GM12878 (cell line): ENCODE results near the gene SETD6. TPM values are rescaled to one million over a fixed set of nuclear protein-coding genes. Genes with fewer than 3 reads are reported as not detected.

ENCODE experiments used
- BACH1 ChIP-seq: fragments of 450-650 bp; IDR thresholded peaks from 2 replicates; pipeline ENCODE4 v1.6.1; 2017; ENCODE audit warnings: mild to moderate bottlenecking, borderline replicate concordance
- CEBPB ChIP-seq, 2 experiments: fragments of 150-350 bp in 1 of 2; IDR thresholded peaks; 2 replicates each; pipeline ENCODE4 v1.6.1; 2012 to 2014; ENCODE audit warnings: low read depth in 2 of 2, low read length in 2 of 2, borderline replicate concordance in 1 of 2, inconsistent platforms in 1 of 2
- CHD2 ChIP-seq: IDR thresholded peaks from 2 replicates; pipeline ENCODE4 v1.6.1; 2011; ENCODE audit warnings: low read depth, low read length, improper control_type of control experiment, borderline replicate concordance
- CREB1 ChIP-seq: IDR thresholded peaks from 2 replicates; pipeline ENCODE4 v1.6.1; 2012; ENCODE audit warnings: low read depth, mild to moderate bottlenecking, inconsistent platforms
- HDAC2 ChIP-seq: fragments of 200-600 bp; sonication (generic); IDR thresholded peaks from 2 replicates; pipeline ENCODE4 v1.6.1; 2017
- IRF4 ChIP-seq: IDR thresholded peaks from 2 replicates; pipeline ENCODE4 v1.6.1; 2011; ENCODE audit warnings: low read depth, low read length
- KAT2A ChIP-seq: conservative IDR thresholded peaks from 2 replicates; pipeline ENCODE4 v1.6.1; 2011; ENCODE audit warnings: low read depth, low read length; ENCODE audit not compliant: control insufficient read depth
- NR2C1 ChIP-seq: fragments of 450-650 bp; IDR thresholded peaks from 2 replicates; pipeline ENCODE4 v1.6.1; 2017; ENCODE audit warnings: antibody characterized with exemption, mild to moderate bottlenecking, moderate library complexity
- NRF1 ChIP-seq: conservative IDR thresholded peaks from 2 replicates; pipeline ENCODE4 v1.6.1; 2011; ENCODE audit warnings: mild to moderate bottlenecking, low read depth, low read length, improper control_type of control experiment
- RAD51 ChIP-seq: fragments of 450-650 bp; IDR thresholded peaks from 2 replicates; pipeline ENCODE4 v1.6.1; 2016; ENCODE audit warnings: moderate library complexity, mild to moderate bottlenecking, inconsistent platforms
- RB1 ChIP-seq: fragments of 450-650 bp; formaldehyde crosslinking; IDR thresholded peaks from 2 replicates; pipeline ENCODE4 v1.6.1; 2017; ENCODE audit warnings: mild to moderate bottlenecking, borderline replicate concordance
- SRF ChIP-seq, 2 experiments: IDR thresholded peaks; 2 replicates each; pipeline ENCODE4 v1.6.1; 2011; ENCODE audit warnings: low read depth in 2 of 2, low read length in 2 of 2, mild to moderate bottlenecking in 1 of 2, moderate library complexity in 1 of 2
- SUZ12 ChIP-seq: fragments of 200-600 bp; sonication (generic); IDR thresholded peaks from one replicate; pipeline ENCODE4 v1.6.1; 2018; ENCODE audit warnings: antibody characterized with exemption, mild to moderate bottlenecking; ENCODE audit not compliant: unreplicated experiment
- TCF7 ChIP-seq: IDR thresholded peaks from 2 replicates; pipeline ENCODE4 v1.6.1; 2014; ENCODE audit warnings: antibody characterized with exemption, borderline replicate concordance
- ZSCAN29 ChIP-seq: fragments of 450-650 bp; IDR thresholded peaks from 2 replicates; pipeline ENCODE4 v1.6.1; 2017; ENCODE audit warnings: mild to moderate bottlenecking, moderate library complexity
- polyA plus RNA-seq, 11 experiments: library from polyadenylated mRNA; depleted of rRNA in 4 of 11; unstranded in 6 of 11; stranded (reverse) in 5 of 11; fragments of >200 nt; fragmentation: Nextera tagmentation in 4 of 11; fragmentation: Illumina TruSeq in 1 of 11; extraction: Ambion mirVana in 4 of 11; extraction: Trizol in 1 of 11; gene quantifications; 1 replicate in 1 of 11; 2 replicates in 10 of 11; pipeline versions ENCODE4 v1.2.1 to v1.2.3, GENCODE V29; 2011 to 2016; ENCODE audit warnings: inconsistent platforms in 2 of 11, missing spikeins in 2 of 11, low read depth in 1 of 11
- total RNA-seq, 4 experiments: library from RNA; depleted of rRNA in 3 of 4; stranded (reverse); fragments of >200 nt in 3 of 4; fragmentation: Illumina TruSeq in 1 of 4; extraction: Trizol in 1 of 4; gene quantifications; 2 replicates each; pipeline versions ENCODE4 v1.2.1 to v1.2.3, GENCODE V29; 2013 to 2021
- TF ChIP-seq, protein P1 (sequence below): fragments of 450-650 bp; IDR thresholded peaks from 2 replicates; pipeline ENCODE4 v1.6.1; 2016; ENCODE audit warnings: mild to moderate bottlenecking
- TF ChIP-seq, protein P2 (sequence below): fragments of 450-650 bp; IDR thresholded peaks from 2 replicates; pipeline ENCODE4 v1.6.1; 2017; ENCODE audit warnings: borderline replicate concordance
- TF ChIP-seq, protein P3 (sequence below): fragments of 450-650 bp; IDR thresholded peaks from 2 replicates; pipeline ENCODE4 v1.6.1; 2017; ENCODE audit warnings: mild to moderate bottlenecking, moderate library complexity
- TF ChIP-seq, protein P4 (sequence below): IDR thresholded peaks from 2 replicates; pipeline ENCODE4 v1.6.1; 2011; ENCODE audit warnings: borderline replicate concordance, low read depth, mild to moderate bottlenecking, moderate library complexity, low read length; ENCODE audit not compliant: insufficient read depth, poor library complexity, severe bottlenecking

The SETD6 gene
- total and polyA plus RNA-seq, 10 of the 15 experiments (the other 5 are each of a cell fraction or from before 2014, with no cell fraction given): 8.2 to 23.8 (median 16.2) TPM

DNA sequence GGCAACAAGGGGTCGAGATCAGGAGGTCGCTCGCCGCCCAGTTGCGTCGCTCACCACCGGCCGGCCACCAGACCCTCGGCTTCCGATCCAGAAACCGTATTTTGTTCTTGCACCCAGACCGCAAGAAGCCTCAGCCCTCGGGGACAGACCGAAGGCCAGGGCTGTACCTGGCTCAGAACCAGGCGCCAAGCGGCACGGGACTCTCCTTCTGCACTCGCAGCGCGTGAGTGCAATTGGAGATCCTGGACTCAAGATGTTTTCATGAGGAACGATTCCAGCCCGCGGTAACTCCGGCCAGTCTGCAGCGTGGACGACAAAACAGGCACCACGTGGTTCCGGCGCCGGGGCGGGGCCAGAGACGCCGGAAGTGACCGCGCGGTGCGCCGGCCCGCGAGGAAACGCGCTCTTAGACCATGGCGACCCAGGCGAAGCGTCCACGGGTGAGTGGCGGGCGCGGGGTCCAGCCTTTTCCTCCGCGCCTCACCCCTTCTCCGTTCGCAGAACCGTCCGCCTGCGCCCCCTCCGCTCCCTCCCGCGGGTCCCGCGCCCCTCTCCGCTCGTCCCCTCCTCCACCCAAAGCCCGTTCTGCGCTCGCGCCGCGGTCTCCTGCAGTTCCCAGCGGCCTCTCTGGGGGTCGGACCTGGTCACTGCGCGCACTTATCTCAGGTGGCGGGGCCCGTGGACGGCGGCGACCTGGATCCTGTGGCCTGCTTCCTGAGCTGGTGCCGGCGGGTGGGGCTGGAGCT is at the start of gene SETD6 (continued):
- no peak for TF ChIP-seq SRF (IDR thresholded peaks at IDR 0.05; ENCODE audit: low read depth in 2 of 2, low read length in 2 of 2)
- TF ChIP-seq BACH1: no peak
- TF ChIP-seq SUZ12: no peak
- TF ChIP-seq, protein P1, sequence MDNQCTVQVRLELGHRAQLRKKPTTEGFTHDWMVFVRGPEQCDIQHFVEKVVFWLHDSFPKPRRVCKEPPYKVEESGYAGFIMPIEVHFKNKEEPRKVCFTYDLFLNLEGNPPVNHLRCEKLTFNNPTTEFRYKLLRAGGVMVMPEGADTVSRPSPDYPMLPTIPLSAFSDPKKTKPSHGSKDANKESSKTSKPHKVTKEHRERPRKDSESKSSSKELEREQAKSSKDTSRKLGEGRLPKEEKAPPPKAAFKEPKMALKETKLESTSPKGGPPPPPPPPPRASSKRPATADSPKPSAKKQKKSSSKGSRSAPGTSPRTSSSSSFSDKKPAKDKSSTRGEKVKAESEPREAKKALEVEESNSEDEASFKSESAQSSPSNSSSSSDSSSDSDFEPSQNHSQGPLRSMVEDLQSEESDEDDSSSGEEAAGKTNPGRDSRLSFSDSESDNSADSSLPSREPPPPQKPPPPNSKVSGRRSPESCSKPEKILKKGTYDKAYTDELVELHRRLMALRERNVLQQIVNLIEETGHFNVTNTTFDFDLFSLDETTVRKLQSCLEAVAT: no peak
- peak; percentile 67; the same call in 1 of the 2 replicates for TF ChIP-seq CREB1
- TF ChIP-seq NRF1: no peak
- TF ChIP-seq HDAC2: no peak
- TF ChIP-seq, protein P2, sequence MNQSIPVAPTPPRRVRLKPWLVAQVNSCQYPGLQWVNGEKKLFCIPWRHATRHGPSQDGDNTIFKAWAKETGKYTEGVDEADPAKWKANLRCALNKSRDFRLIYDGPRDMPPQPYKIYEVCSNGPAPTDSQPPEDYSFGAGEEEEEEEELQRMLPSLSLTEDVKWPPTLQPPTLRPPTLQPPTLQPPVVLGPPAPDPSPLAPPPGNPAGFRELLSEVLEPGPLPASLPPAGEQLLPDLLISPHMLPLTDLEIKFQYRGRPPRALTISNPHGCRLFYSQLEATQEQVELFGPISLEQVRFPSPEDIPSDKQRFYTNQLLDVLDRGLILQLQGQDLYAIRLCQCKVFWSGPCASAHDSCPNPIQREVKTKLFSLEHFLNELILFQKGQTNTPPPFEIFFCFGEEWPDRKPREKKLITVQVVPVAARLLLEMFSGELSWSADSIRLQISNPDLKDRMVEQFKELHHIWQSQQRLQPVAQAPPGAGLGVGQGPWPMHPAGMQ: no peak
- TF ChIP-seq, protein P3, sequence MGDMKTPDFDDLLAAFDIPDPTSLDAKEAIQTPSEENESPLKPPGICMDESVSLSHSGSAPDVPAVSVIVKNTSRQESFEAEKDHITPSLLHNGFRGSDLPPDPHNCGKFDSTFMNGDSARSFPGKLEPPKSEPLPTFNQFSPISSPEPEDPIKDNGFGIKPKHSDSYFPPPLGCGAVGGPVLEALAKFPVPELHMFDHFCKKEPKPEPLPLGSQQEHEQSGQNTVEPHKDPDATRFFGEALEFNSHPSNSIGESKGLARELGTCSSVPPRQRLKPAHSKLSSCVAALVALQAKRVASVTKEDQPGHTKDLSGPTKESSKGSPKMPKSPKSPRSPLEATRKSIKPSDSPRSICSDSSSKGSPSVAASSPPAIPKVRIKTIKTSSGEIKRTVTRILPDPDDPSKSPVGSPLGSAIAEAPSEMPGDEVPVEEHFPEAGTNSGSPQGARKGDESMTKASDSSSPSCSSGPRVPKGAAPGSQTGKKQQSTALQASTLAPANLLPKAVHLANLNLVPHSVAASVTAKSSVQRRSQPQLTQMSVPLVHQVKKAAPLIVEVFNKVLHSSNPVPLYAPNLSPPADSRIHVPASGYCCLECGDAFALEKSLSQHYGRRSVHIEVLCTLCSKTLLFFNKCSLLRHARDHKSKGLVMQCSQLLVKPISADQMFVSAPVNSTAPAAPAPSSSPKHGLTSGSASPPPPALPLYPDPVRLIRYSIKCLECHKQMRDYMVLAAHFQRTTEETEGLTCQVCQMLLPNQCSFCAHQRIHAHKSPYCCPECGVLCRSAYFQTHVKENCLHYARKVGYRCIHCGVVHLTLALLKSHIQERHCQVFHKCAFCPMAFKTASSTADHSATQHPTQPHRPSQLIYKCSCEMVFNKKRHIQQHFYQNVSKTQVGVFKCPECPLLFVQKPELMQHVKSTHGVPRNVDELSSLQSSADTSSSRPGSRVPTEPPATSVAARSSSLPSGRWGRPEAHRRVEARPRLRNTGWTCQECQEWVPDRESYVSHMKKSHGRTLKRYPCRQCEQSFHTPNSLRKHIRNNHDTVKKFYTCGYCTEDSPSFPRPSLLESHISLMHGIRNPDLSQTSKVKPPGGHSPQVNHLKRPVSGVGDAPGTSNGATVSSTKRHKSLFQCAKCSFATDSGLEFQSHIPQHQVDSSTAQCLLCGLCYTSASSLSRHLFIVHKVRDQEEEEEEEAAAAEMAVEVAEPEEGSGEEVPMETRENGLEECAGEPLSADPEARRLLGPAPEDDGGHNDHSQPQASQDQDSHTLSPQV: no peak
- no peak for TF ChIP-seq IRF4
- TF ChIP-seq RB1: 0 out of 2 replicates have a peak, but pooled peaks have one; percentile 68
- TF ChIP-seq, protein P4, sequence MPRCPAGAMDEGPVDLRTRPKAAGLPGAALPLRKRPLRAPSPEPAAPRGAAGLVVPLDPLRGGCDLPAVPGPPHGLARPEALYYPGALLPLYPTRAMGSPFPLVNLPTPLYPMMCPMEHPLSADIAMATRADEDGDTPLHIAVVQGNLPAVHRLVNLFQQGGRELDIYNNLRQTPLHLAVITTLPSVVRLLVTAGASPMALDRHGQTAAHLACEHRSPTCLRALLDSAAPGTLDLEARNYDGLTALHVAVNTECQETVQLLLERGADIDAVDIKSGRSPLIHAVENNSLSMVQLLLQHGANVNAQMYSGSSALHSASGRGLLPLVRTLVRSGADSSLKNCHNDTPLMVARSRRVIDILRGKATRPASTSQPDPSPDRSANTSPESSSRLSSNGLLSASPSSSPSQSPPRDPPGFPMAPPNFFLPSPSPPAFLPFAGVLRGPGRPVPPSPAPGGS: no peak
- no peak for TF ChIP-seq CEBPB (IDR thresholded peaks at IDR 0.05; ENCODE audit: borderline replicate concordance in 1 of 2, low read depth in 2 of 2, low read length in 2 of 2)
- no peak for TF ChIP-seq TCF7
- peak; percentile 72 for TF ChIP-seq CHD2
- TF ChIP-seq ZSCAN29: no peak
- no peak for TF ChIP-seq NR2C1
- peak; percentile 79 for TF ChIP-seq RAD51
- no peak for TF ChIP-seq KAT2A
